HG02852 (cell line): ENCODE data around the gene OR2T3.
A peak's percentile ranks its signal among the peaks of the same experiment; 100 is the strongest.
"Not testable (repeated sequence)": the region's sequence is repeated elsewhere in the genome, so short reads cannot be mapped to it uniquely, and the experiment has no call there.

Source experiments
- ATAC-seq: cut with Tn5 transposase; IDR thresholded peaks from one replicate; pipeline ENCODE4 v1.9.1; 2021; ENCODE audit warnings: mild to moderate bottlenecking, moderate library complexity; ENCODE audit not compliant: unreplicated experiment

Gene OR2T3

DNA sequence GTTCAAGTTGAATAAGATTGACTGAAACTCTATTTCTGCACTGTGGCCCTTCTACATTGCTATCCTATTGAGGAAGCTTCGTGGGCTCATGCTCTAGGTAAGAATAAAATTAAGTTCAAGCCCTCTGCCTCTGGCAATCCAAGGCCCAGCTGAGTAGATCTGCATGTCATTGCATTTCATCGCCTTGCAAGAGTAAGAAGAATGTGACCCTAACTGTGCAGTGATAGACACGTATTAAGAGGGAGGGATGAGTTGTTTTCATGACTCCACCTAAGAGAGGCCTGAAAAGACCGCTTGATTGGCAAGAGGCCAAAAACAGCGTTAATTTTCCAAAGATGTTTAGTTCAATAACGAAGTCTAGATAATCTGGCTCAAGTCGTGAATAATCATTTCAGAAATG lies 14.0 kb upstream of the OR2T3 start:
- ATAC-seq: not testable (repeated sequence)

DNA sequence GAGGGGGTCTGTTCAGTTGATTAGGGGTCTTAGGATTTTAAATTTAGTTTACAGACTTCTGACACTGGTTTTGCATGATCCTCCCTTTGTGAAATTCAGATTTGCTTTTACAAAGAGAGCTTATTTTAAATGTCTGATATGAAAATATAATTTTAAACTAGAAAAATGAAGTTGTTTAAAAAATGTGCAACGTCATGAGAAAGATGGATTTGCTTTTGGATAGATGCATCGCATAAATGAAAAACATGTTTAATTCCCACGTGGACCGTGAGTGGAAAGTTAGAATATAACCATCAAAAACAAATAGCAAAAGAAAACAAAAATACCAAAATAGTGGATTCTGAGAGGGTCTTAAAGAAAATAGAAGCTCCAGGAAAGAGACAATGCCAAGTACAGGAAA lies 2.0 kb upstream of the OR2T3 start:
- no peak for ATAC-seq

DNA sequence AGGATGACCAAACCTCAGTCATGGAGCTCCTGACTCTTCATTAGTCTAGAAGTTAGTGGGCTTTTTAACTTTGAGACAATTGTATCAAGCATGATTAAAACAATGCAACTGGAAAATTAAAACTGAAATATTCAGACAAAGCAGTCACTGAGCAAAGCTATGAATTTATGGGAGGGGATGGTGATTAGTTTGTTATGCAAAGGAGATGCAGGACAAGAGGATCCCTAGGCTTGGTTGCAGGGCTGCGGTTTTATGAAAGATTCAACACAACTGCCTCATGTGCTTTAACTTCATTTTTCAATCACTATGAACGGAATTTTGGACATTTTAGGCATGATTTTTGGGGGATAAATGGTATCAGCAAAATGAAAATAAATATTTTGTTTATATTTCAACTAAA lies 1.0 kb upstream of the OR2T3 start:
- ATAC-seq: not testable (repeated sequence)

DNA sequence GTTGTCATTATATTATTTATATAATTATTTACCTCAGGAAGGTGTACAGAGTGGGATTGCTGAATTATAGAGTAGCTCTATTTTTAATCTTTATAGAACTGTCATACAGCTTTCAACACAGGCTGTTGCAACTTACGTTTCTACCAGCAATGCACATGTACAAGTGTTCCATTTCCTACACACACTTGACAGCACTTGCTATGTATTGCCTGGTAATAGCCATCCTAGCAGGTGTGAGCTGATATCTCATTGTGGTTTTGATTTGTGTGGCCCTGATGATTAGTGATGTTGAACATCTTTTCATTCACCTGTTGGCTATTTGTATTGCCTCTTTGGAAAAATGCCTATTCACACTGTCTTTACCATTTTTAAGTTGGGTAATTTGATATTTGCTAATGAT lies 2.5 kb downstream of the OR2T3 start:
- peak; percentile 89 for ATAC-seq

DNA sequence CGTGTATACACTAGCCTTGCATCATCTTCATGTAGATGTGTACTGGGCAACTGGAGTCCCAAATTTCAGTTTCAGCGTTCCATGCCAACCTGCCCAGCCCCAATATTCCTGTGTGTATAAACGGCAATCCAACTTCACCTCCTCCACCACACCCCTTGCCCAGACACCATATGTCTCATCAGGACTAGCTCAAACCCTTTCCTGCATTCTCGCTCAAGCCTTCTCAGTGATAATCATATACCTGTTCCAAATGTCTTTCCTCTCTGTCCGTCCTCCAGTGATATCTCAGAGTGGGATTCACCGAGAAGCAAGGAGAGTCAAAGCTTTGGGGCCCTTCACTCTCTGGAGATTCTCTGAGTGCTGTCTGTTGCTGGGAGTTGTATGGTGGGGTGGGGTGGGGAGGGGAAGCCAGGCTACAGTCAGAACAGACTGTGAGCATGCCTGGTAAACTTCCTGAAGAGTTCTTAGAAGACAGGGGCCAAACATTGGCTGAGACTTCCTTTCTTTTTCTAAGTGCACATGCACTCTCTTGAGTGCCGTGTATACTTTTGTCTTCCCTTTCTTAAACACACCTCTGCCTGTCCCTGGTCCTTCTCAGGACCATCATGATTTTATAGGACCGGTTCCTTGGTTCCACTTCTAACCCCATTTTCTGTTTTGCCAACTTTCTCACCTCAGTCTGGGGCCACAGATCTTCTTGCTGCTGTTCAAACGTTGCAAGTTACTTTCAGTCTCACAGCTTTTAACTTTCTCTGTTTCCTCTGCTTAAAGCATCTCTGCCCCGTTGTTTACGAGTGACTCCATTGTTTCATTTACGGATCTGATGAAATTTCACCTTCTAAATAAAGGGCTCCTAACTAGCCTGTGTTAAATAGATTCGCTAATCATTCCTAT lies 8.8 kb downstream of the OR2T3 start:
- peak; percentile 87 for ATAC-seq

DNA sequence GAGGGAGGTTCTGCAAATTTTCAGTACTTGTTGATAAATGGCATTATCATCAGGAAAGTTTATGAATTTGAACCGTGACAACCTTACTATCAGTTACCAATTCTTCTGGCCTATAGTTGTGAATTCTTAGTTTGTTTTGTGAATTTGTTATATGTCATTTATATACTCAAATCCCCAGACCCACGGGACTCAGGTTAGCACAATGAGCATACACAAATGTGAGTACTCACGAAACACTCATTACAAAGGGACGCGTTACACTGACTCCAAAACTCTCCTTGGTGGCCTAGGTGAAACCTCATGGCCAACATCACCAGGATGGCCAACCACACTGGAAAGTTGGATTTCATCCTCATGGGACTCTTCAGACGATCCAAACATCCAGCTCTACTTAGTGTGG lies 15.1 kb downstream of the OR2T3 start, which contains the start of gene OR2T5:
TSS of gene OR2T5 (plus strand) at position 301 of the 400 bp plus-strand sequence. CDS start at position 301, 0 bp downstream.
- not testable (repeated sequence) for ATAC-seq

DNA sequence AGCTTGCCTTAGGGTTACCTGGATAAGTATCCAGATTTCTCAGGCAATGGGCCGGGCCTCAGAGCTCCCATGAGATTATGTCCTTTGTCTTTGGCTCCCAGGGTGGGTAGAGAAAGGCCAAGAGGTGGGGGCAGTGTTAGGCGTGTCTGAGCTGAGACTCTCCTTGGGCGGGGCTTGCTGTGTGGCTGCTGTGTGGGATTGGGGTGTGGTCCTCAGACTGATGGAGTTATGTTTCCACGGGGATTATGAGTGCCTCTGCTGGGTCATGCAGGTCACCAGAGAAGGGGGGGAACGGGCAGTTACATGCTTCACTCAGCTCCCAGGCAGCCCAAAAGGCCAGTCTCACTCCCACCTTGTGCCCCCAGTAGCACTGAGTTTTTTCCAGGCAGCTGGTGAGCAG lies 23.5 kb downstream of the OR2T3 start:
- ATAC-seq: not testable (repeated sequence)

DNA sequence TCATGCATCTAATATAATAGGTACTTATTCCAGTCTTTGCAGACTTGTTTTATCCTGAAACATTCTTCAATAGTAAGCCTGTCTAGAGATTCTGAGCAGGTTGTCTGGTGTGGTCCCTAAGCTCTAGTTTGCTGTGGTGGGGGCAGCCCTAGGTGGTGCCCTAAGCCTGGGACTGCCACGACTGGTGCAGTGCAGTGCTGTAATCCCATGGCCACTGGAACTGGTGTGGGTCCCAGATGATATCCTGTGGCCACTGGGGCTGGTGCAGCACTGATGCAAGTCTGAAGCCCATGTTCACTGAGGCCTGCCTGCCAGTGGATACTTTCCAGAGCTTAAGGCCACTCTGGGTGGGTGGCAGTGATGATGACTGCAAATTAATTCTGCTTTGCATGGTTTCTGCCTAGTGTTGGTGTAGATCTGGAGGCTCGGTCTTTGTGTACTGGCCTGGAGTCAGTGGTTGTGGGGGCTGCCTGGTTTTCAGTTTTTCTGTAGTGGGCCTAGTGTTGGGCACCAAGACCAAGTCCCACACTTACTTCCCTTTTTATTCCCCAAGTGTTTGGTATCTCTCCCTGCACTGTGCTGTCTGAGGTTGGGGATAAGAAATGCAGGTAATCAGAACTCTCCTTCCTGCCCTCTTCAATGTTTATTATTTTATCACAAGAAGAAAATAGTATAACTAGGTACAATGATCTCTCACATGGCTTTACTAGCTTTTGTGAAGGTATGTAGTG lies 27.3 kb downstream of the OR2T3 start:
- not testable (repeated sequence) for ATAC-seq

DNA sequence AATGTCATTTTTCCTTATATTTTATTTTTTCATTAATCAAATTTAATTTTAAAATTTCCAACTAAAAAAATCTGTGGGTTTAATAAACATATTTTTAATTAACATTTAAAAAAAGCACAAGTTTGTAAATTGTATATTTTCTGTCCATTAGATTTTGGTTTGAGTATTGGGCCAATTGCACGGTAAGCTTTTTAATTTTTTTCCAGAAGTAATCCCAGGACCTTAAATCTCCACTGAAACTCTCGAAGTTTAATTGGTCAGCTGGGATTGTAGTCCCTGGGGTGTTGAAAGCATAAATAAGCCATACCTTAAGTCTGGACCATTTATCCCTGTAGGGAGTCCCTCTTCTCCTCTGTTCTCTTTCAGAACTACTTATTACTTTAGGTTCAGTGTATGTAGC lies 34.6 kb downstream of the OR2T3 start, which contains the start of gene OR2G6:
TSS of gene OR2G6 (plus strand) at position 301 of the 400 bp plus-strand sequence. CDS start 13,574 bp downstream, outside the sequence.
- not testable (repeated sequence) for ATAC-seq

DNA sequence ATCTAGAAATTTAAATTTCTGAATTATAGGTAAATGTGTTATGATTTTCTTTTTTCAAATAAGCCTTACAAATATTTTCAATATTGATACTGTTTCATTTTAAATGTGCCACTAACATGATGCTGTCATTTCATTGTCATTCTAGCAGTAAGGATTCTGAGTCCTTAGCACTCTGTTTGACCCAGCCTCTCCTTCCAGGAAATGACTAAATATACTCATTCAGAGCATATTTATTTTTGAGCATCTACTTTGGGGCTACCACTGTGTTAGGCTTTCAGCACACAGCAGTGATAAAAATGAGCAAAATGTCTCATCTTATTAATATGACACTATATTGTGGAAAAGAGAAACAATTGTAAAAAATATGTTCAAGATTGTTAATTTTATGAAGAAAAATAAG lies 37.1 kb downstream of the OR2T3 start:
- not testable (repeated sequence) for ATAC-seq

DNA sequence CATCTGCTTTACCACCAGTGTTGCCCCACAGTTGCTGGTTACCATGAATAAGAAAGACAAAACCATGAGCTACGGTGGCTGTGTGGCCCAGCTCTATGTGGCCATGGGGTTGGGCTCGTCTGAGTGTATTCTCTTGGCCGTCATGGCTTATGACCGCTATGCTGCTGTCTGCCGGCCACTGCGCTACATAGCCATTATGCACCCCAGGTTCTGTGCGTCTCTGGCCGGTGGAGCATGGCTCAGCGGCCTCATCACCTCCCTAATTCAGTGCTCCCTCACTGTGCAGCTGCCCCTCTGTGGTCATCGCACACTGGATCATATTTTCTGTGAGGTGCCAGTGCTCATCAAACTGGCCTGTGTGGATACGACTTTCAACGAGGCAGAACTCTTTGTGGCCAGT lies 48.7 kb downstream of the OR2T3 start:
- ATAC-seq: no peak
